Endodermal cell (in vitro differentiated cells): ENCODE measurements around the gene ABCB1. TPM values are rescaled to one million over a fixed set of nuclear protein-coding genes. Genes with fewer than 3 reads are reported as not detected.

Experiments used
- DNase-seq: peaks from one replicate; pipeline ENCODE4 v3.0.0-alpha.2; 2017
- H3K27ac ChIP-seq: 2 replicates; pipeline ENCODE4 v1.5.1; 2013; ENCODE audit warnings: mild to moderate bottlenecking, low read depth, low read length, moderate library complexity
- H3K27me3 ChIP-seq: 2 replicates; pipeline ENCODE4 v1.6.1; 2013; ENCODE audit warnings: mild to moderate bottlenecking, low read length, moderate library complexity; ENCODE audit not compliant: insufficient read depth, control insufficient read depth, poor library complexity, severe bottlenecking
- H3K36me3 ChIP-seq: 2 replicates; pipeline ENCODE4 v1.7.0; 2013; ENCODE audit warnings: mild to moderate bottlenecking, low read length, moderate library complexity; ENCODE audit not compliant: control insufficient read depth, insufficient read depth
- H3K4me1 ChIP-seq: one replicate; pipeline ENCODE4 v1.7.0; 2013; ENCODE audit warnings: low read length; ENCODE audit not compliant: control insufficient read depth, insufficient read depth
- H3K4me3 ChIP-seq: 2 replicates; pipeline ENCODE4 v1.5.1; 2013; ENCODE audit warnings: mild to moderate bottlenecking, low read length, moderate library complexity
- H3K9ac ChIP-seq: 2 replicates; pipeline ENCODE4 v1.6.1; 2013; ENCODE audit warnings: mild to moderate bottlenecking, low read length, moderate library complexity; ENCODE audit not compliant: poor library complexity, severe bottlenecking; ENCODE audit errors: extremely low read depth
- H3K9me3 ChIP-seq: 2 replicates; pipeline ENCODE4 v1.6.1; 2013; ENCODE audit warnings: mild to moderate bottlenecking, low read length, moderate library complexity; ENCODE audit not compliant: control insufficient read depth
- H3K27ac Mint-ChIP-seq: 2 replicates; pipeline ENCODE4 v1.8.0; 2020; ENCODE audit warnings: mixed read lengths
- H3K27me3 Mint-ChIP-seq: 2 replicates; pipeline ENCODE4 v1.8.0; 2021; ENCODE audit warnings: mild to moderate bottlenecking, mixed read lengths; ENCODE audit not compliant: insufficient read depth
- H3K36me3 Mint-ChIP-seq: 2 replicates; pipeline ENCODE4 v1.8.0; 2020; ENCODE audit warnings: low read depth, mixed read lengths
- H3K4me1 Mint-ChIP-seq: 2 replicates; pipeline ENCODE4 v1.8.0; 2020; ENCODE audit warnings: mixed read lengths
- H3K4me3 Mint-ChIP-seq: 2 replicates; pipeline ENCODE4 v1.8.0; 2020; ENCODE audit warnings: mild to moderate bottlenecking, moderate library complexity, mixed read lengths
- H3K9me3 Mint-ChIP-seq: 2 replicates; pipeline ENCODE4 v1.8.0; 2020; ENCODE audit warnings: mild to moderate bottlenecking, mixed read lengths
- WGBS, 2 experiments: methylation state at CpG; one replicate each; pipeline versions ENCODE4 v1.1.5 to v1.1.7; 2013; ENCODE audit warnings: missing lambda C conversion rate in 2 of 2, mixed read lengths in 1 of 2; ENCODE audit not compliant: insufficient coverage in 1 of 2, insufficient read length in 1 of 2; 5-methylcytosine and 5-hydroxymethylcytosine counted together
- total RNA-seq, 2 donors: library from RNA; stranded (reverse); fragmentation: NEBNext Ultra II Directional in 1 of 2; extraction: Animal tissue kit (Norgen Biotek cat#: 25700) in 1 of 2; gene quantifications; 2 replicates in 1 of 2; 3 replicates in 1 of 2; pipeline ENCODE4 v1.2.1, GENCODE V29; 2021
- TF ChIP-seq, protein P1 (sequence below): fragments of 200-600 bp; sonication (generic); conservative IDR thresholded peaks from 2 replicates; pipeline ENCODE4 v1.5.0; 2021; ENCODE audit warnings: antibody characterized with exemption, mild to moderate bottlenecking

Gene ABCB1
- total RNA-seq, 2 donors from 2014 or later, result 0.07 TPM; not detected in 1

DNA sequence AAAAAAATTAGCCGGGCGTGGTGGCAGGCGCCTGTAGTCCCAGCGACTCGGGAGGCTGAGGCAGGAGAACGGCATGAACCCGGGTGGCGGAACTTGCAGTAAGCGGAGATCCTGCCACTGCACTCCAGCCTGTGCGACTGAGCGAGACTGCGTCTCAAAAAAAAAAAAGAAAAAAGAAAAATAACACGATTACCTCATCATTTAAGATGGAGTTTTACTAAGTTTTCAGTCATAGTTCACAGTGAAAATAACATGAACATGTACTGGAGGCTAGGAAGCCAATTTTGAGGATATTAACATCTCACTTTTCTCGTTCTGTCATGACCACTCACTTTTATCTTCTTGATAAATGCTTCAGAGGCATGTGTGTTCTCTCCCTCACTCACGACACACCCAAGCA is 24.4 kb upstream of the ABCB1 start:
- Mint-ChIP-seq H3K9me3 (no peaks in the 10 kb centered on the region), H3K27ac (no peak overlapping the region), H3K4me3 (no peak overlapping the region), H3K27me3 (peaks cover 43% of the 10 kb centered on the region), H3K36me3 (no peaks in the 10 kb centered on the region), H3K4me1 (peaks cover 5% of the 10 kb centered on the region)
- Histone ChIP-seq H3K4me3 (no peak overlapping the region), H3K27me3 (peaks cover 35% of the 10 kb centered on the region), H3K4me1 (no peaks in the 10 kb centered on the region), H3K36me3 (no peaks in the 10 kb centered on the region), H3K27ac (no peak overlapping the region), H3K9me3 (no peaks in the 10 kb centered on the region), H3K9ac (no peak overlapping the region)
- no peak for DNase-seq
- WGBS, 2 experiments, result 84 to 94% methylated on average over 5 to 15 of the region's 15 CpGs
- TF ChIP-seq, protein P1, sequence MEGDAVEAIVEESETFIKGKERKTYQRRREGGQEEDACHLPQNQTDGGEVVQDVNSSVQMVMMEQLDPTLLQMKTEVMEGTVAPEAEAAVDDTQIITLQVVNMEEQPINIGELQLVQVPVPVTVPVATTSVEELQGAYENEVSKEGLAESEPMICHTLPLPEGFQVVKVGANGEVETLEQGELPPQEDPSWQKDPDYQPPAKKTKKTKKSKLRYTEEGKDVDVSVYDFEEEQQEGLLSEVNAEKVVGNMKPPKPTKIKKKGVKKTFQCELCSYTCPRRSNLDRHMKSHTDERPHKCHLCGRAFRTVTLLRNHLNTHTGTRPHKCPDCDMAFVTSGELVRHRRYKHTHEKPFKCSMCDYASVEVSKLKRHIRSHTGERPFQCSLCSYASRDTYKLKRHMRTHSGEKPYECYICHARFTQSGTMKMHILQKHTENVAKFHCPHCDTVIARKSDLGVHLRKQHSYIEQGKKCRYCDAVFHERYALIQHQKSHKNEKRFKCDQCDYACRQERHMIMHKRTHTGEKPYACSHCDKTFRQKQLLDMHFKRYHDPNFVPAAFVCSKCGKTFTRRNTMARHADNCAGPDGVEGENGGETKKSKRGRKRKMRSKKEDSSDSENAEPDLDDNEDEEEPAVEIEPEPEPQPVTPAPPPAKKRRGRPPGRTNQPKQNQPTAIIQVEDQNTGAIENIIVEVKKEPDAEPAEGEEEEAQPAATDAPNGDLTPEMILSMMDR, result no peak

DNA sequence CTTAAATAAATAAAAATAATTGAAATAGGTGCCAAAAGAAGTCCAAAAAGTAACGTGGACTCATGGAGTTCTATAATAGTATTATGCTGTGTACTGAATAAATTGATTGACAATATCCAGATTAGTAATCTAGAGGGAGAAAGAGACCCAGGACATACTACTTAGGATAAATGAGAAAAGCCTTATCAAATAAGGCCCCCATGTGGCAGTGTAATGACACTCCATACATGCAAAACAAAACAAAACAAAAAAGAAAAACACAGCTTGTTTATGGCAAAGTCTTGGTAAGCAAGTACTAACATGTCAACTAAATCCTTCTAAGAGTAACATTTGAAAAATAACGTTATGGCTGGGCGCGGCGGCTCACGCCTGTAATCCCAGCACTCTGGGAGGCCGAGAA is 23.9 kb upstream of the ABCB1 start:
- no peaks in the 10 kb centered on the region for H3K36me3 ChIP-seq
- Mint-ChIP-seq H3K9me3 (no peaks in the 10 kb centered on the region), H3K36me3 (no peaks in the 10 kb centered on the region), H3K27me3 (peaks cover 38% of the 10 kb centered on the region), H3K27ac (no peak overlapping the region), H3K4me1 (peaks cover 5% of the 10 kb centered on the region), H3K4me3 (no peak overlapping the region)
- no peak for DNase-seq
- H3K4me1 ChIP-seq, result no peaks in the 10 kb centered on the region
- no peak overlapping the region for H3K9ac ChIP-seq
- H3K9me3 ChIP-seq, result no peaks in the 10 kb centered on the region
- no peak overlapping the region for H3K4me3 ChIP-seq
- peaks cover 31% of the 10 kb centered on the region for H3K27me3 ChIP-seq
- TF ChIP-seq, protein P1, result peak; percentile 42
- H3K27ac ChIP-seq, result no peak overlapping the region
- 89 to 96% methylated on average over 6 to 7 of the region's 7 CpGs for WGBS, 2 experiments

DNA sequence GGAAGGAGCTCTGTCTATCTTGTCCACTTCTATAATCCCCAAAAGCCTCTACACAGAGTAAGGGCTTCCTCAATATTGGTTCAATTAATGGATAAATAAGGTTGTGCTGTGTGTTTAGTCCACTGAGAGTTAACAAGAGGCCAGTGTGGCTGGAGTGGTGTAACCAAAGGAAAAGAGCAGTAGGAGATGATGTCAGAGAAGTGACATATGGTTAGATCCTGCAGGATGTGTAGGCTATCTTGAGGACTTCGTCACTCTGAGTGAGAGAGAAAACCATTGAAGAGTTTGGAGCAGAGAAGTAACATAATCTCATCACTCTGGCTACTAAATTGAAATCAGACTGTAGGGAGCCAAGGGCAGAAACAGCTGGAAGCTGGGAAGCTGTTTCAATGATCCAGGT is 14.5 kb upstream of the ABCB1 start:
- Histone ChIP-seq H3K4me3 (no peak overlapping the region), H3K9ac (no peak overlapping the region), H3K9me3 (no peaks in the 10 kb centered on the region), H3K27me3 (no peaks in the 10 kb centered on the region), H3K27ac (no peak overlapping the region), H3K36me3 (no peaks in the 10 kb centered on the region), H3K4me1 (no peaks in the 10 kb centered on the region)
- Mint-ChIP-seq H3K9me3 (no peaks in the 10 kb centered on the region), H3K36me3 (no peaks in the 10 kb centered on the region), H3K4me1 (no peaks in the 10 kb centered on the region), H3K27me3 (peaks cover 5% of the 10 kb centered on the region), H3K4me3 (no peak overlapping the region), H3K27ac (no peak overlapping the region)
- TF ChIP-seq, protein P1, result no peak
- WGBS, 2 experiments, result 84 to 100% methylated on average over 1 of the region's 1 CpG
- no peak for DNase-seq
